HUES64 (cell line): ENCODE results near the gene WDR88.
"Not testable (repeated sequence)": the region's sequence is repeated elsewhere in the genome, so short reads cannot be mapped to it uniquely, and the experiment has no call there.

Experiments used
- H3K27ac ChIP-seq: 2 replicates; pipeline ENCODE4 v1.7.0; 2013; ENCODE audit warnings: low read depth, low read length, inconsistent platforms
- H3K27me3 ChIP-seq: 2 replicates; pipeline ENCODE4 v1.6.1; 2013; ENCODE audit warnings: mild to moderate bottlenecking, low read length; ENCODE audit not compliant: insufficient read depth
- H3K36me3 ChIP-seq: 2 replicates; pipeline ENCODE4 v1.6.1; 2013; ENCODE audit warnings: mild to moderate bottlenecking, low read length; ENCODE audit not compliant: insufficient read depth
- H3K4me1 ChIP-seq: 2 replicates; pipeline ENCODE4 v1.6.1; 2013; ENCODE audit warnings: mild to moderate bottlenecking, low read length, moderate library complexity; ENCODE audit not compliant: insufficient read depth
- H3K4me3 ChIP-seq: 2 replicates; pipeline ENCODE4 v1.5.1; 2013; ENCODE audit warnings: mild to moderate bottlenecking, low read length, moderate library complexity
- H3K9ac ChIP-seq: 2 replicates; pipeline ENCODE4 v1.6.1; 2013; ENCODE audit warnings: mild to moderate bottlenecking, low read depth, low read length
- H3K9me3 ChIP-seq: 2 replicates; pipeline ENCODE4 v1.6.1; 2013; ENCODE audit warnings: low read depth, low read length; ENCODE audit not compliant: insufficient read depth
- WGBS: fragments of 150-250, 120-280 bp; methylation state at CpG from one replicate; pipeline ENCODE4 v1.1.7; 2013; ENCODE audit warnings: missing lambda C conversion rate; 5-methylcytosine and 5-hydroxymethylcytosine counted together

WDR88 gene

DNA sequence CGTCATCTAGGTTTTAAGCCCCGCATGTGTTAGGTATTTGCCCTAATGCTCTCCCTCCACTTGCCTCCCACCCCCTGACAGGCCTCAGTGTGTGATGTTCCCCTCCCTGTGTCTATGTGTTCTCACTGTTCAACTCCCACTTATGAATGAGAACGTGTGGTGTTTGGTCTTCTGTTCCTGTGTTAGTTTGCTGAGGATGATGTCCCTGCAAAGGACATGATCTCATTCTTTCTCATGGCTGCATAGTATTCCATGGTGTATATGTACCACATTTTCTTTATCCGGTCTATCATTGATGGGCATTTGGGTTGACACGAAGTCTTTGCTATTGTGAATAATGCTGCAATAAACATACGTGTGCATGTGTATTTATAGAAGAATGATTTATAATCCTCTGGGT lies 22.4 kb downstream of the WDR88 start:
- H3K27ac ChIP-seq, H3K27me3 ChIP-seq, H3K4me3 ChIP-seq, H3K4me1 ChIP-seq, H3K9ac ChIP-seq, H3K36me3 ChIP-seq, H3K9me3 ChIP-seq: not testable (repeated sequence)
- 90% methylated on average over 6 of the region's 6 CpGs for WGBS

DNA sequence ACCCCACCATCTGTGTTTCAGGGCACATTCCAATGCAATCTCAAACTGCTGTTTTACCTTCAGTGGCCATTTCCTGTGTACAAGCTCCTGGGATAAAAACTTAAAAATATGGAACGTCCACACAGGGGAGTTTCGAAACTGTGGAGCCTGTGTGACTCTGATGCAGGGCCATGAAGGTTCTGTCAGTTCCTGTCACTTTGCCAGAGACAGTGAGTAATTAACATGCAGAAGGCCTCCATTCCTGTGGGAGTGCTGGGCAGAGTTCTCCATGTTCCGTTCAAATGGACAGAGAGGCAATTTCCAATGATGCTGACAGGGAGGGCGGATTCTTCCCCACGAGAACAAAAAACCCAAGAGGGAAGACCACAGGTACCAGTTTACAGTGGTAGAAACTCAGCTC lies 24.4 kb downstream of the WDR88 start:
- 92% methylated on average over 5 of the region's 5 CpGs for WGBS

DNA sequence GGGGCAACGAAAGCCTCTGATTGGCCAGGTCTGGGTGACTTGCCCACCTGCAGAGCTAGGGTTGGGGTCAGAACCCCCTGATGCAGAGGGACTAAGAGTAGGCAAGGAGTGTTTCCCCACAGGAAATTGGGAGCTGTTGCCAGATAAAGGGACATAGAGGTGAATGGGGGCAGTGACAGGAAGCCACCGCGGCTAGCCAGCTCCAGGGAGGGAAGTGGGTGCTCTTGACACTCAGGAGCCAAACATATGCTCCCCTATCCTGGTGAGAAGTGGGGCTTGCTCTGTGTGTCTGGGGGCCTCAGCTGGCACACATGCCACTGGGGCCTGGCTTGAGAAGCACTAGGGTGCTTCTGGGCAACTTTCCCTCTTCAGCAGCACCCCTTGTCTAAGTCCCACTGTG lies 26.0 kb downstream of the WDR88 start:
- H3K4me1 ChIP-seq = no peaks in the 10 kb centered on the region
- H3K27ac ChIP-seq = no peak overlapping the region
- H3K4me3 ChIP-seq = no peak overlapping the region
- no peak overlapping the region for H3K9ac ChIP-seq
- 90% methylated on average over 3 of the region's 3 CpGs for WGBS
- no peaks in the 10 kb centered on the region for H3K36me3 ChIP-seq
- H3K27me3 ChIP-seq = no peaks in the 10 kb centered on the region
- no peaks in the 10 kb centered on the region for H3K9me3 ChIP-seq

More for the DNA sequence above, 24.4 kb downstream of the WDR88 start:
- Histone ChIP-seq H3K27ac (no peak overlapping the region), H3K27me3 (no peaks in the 10 kb centered on the region), H3K4me1 (no peaks in the 10 kb centered on the region), H3K4me3 (no peak overlapping the region), H3K9me3 (no peaks in the 10 kb centered on the region), H3K9ac (no peak overlapping the region), H3K36me3 (no peaks in the 10 kb centered on the region)

DNA sequence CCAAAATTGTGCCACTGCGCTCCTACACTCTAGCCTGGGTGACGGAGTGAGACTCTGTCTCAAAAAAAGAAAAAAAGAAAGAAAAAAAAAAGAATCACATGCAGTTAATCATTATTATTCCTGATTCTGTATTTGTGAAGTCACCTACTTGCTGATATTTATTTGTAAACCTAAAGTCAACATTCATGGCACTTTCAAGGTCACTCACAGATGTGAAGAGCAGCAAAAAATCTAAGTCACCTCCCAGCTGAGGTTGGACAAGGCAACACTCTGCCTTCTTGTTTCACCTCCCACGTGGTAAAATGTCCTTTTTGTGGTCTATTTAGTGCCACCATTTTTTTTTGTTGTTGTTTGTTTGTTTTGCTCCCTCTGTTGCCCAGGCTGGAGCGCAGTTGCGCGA lies 26.5 kb downstream of the WDR88 start:
- 95% methylated on average over 5 of the region's 6 CpGs for WGBS
- no peak overlapping the region for H3K27ac ChIP-seq
- H3K9ac ChIP-seq = no peak overlapping the region
- no peaks in the 10 kb centered on the region for H3K4me1 ChIP-seq
- no peak overlapping the region for H3K4me3 ChIP-seq
- H3K27me3 ChIP-seq = no peaks in the 10 kb centered on the region
- no peaks in the 10 kb centered on the region for H3K9me3 ChIP-seq
- H3K36me3 ChIP-seq = no peaks in the 10 kb centered on the region

DNA sequence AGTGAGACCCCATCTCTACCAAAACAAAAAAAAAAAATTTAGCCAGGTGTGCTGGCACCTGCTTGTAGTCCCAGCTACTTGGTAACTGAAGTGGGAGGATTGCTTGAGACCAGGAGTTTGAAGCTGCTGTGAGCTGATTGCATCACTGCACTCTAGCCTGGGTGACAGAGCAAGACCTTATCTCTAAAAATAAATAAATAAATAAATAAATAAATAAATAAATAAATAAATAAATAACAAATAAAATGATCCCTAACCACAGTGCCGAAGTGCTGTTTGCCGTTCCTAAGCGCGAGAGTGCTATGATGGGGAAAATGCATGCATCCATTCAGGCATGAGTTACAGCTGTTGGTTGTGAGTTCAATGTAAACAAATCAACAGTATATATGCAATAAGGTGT lies 27.2 kb downstream of the WDR88 start:
- H3K4me1 ChIP-seq = no peaks in the 10 kb centered on the region
- H3K27ac ChIP-seq = no peak overlapping the region
- H3K27me3 ChIP-seq = no peaks in the 10 kb centered on the region
- H3K4me3 ChIP-seq = no peak overlapping the region
- no peaks in the 10 kb centered on the region for H3K36me3 ChIP-seq
- 93% methylated on average over 3 of the region's 4 CpGs for WGBS
- H3K9me3 ChIP-seq = no peaks in the 10 kb centered on the region
- H3K9ac ChIP-seq = no peak overlapping the region

DNA sequence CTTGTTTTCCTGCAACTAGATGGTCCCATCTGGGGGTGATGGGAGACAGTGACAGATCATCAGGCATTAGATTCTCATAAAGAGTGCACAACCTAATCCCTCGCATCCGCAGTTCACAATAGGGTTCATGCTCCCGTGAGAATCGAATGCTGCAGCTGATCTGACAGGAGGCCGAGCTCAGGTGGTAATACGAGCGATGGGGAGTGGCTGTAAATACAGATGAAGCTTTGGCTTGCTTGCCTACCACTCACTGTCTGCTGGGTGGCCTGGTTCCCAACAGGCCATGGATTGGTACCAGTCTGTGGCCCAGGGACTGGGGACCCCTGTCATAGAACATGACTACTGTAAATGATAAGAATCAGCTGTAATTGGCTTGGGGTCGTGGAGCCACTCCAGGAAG lies 28.0 kb downstream of the WDR88 start:
- H3K27me3 ChIP-seq = no peaks in the 10 kb centered on the region
- 92% methylated on average over 8 of the region's 8 CpGs for WGBS
- no peak overlapping the region for H3K4me3 ChIP-seq
- H3K27ac ChIP-seq = no peak overlapping the region
- H3K9ac ChIP-seq = no peak overlapping the region
- no peaks in the 10 kb centered on the region for H3K36me3 ChIP-seq
- H3K9me3 ChIP-seq = no peaks in the 10 kb centered on the region
- H3K4me1 ChIP-seq = no peaks in the 10 kb centered on the region

DNA sequence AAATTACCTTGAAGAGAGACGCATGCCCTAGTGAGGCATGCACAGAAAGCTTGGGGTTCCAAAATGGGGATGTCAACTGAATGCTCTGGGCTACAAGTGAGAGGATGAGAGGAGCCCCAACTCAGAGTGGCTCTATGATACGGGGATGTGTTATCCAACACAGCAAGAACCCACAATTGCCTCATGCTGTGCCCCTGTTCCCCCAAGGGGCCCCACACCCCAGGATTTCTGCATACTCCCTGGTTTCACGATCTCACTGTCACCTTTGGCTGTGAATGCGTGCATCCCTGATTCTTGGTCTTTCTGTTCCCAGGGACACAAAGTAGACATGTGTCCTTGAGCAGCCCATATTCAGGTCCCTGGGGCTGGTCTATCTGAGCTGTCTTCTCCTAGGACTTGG lies 29.3 kb downstream of the WDR88 start:
- Histone ChIP-seq H3K27ac (no peak overlapping the region), H3K4me3 (no peak overlapping the region), H3K27me3 (no peaks in the 10 kb centered on the region), H3K4me1 (no peaks in the 10 kb centered on the region), H3K9ac (no peak overlapping the region), H3K36me3 (no peaks in the 10 kb centered on the region), H3K9me3 (no peaks in the 10 kb centered on the region)
- WGBS = 98% methylated on average over 4 of the region's 4 CpGs

DNA sequence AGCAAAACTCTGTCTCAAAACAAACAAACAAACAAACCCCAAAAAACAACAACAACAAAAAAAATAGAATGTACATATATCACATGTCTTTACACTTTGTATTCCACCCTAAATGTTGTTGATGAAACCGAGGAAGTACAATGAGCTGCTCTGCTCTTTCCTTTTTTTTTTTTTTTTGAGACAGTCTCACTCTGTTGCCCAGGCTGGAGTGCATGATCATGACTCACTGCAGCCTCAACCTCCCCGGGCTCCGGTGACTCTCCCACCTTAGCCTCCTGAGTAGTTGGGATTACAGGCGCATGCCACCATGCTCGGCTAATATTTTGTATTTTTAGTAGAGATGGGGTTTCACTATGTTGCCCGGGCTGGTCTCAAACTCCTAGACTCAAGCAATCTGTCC lies 31.6 kb downstream of the WDR88 start:
- 92% methylated on average over 6 of the region's 6 CpGs for WGBS
- no peak overlapping the region for H3K27ac ChIP-seq
- no peaks in the 10 kb centered on the region for H3K36me3 ChIP-seq
- no peaks in the 10 kb centered on the region for H3K4me1 ChIP-seq
- no peaks in the 10 kb centered on the region for H3K27me3 ChIP-seq
- no peak overlapping the region for H3K9ac ChIP-seq
- peaks cover 3% of the 10 kb centered on the region; the same call in 1 of the 2 replicates for H3K9me3 ChIP-seq
- no peak overlapping the region for H3K4me3 ChIP-seq

DNA sequence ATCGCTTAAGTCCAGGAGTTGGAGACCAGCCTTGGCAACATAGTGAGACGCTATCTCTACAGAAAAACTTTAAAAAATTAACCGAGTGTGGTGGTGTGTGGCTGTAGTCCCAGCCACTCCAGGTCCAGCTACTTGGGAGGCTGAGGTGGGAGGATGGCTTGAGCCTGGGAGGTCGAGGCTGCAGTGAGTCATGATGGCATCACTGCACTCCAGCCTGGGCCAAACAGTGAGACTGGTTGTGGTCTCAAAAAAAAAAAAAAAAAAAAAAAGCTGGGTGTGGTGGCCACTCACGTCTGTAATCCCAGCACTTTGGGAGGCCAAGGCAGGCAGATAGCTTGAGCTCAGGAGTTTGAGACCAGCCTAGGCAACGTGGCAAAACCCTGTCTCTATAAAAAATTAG lies 34.1 kb downstream of the WDR88 start:
- H3K9me3 ChIP-seq, H3K27me3 ChIP-seq, H3K36me3 ChIP-seq, H3K4me1 ChIP-seq, H3K27ac ChIP-seq, H3K4me3 ChIP-seq, H3K9ac ChIP-seq: not testable (repeated sequence)
- 74% methylated on average over 6 of the region's 6 CpGs for WGBS

DNA sequence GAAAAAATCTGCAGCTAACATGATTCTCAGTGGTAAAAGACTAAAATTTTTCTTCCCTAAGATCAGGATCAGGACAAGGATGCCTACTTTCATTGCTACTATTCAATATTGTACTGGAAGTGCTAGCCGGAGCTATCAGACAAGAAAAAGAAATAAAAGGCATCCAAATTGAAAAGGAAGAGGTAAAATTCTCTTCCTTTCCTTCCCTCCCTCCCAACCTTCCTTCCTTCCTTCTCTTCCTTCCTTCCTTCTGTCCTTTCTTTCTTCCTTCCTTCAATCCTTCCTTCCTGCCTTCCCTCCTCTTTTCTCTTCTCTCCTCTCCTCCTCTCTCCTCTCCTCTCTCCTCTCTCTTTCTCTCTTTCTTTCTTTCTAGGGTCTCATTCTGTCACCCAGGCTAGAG lies 35.5 kb downstream of the WDR88 start:
- H3K27me3 ChIP-seq = no peaks in the 10 kb centered on the region
- 100% methylated on average over 1 of the region's 1 CpG for WGBS
- H3K4me3 ChIP-seq = no peak overlapping the region
- peaks cover 3% of the 10 kb centered on the region; the same call in 1 of the 2 replicates for H3K9me3 ChIP-seq
- H3K9ac ChIP-seq = no peak overlapping the region
- no peaks in the 10 kb centered on the region for H3K36me3 ChIP-seq
- H3K27ac ChIP-seq = no peak overlapping the region
- H3K4me1 ChIP-seq = no peaks in the 10 kb centered on the region

DNA sequence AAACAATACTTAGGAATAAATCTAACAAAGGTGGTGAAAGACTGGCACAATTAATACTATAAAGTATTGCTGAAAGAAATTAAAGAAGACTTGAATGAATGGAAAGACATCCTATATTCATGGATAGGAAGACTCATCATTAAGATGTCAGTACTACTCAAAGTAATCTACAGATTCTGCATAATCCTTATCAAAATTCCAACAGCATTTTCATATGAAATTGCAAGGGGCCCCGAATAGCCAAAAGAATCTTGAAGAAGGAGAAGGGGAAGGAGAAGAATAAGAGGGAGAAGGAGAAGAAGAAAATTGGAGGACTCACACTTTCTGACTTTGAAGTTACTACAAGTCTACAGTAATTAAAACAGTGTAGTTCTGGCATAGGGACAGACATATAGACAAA lies 36.6 kb downstream of the WDR88 start:
- Histone ChIP-seq H3K27me3 (no peaks in the 10 kb centered on the region), H3K4me1 (no peaks in the 10 kb centered on the region; the same call in 1 of the 2 replicates), H3K9me3 (peaks cover 3% of the 10 kb centered on the region; the same call in 1 of the 2 replicates), H3K36me3 (no peaks in the 10 kb centered on the region), H3K27ac (no peak overlapping the region), H3K9ac (no peak overlapping the region), H3K4me3 (no peak overlapping the region)
- 80% methylated on average over 1 of the region's 1 CpG for WGBS

DNA sequence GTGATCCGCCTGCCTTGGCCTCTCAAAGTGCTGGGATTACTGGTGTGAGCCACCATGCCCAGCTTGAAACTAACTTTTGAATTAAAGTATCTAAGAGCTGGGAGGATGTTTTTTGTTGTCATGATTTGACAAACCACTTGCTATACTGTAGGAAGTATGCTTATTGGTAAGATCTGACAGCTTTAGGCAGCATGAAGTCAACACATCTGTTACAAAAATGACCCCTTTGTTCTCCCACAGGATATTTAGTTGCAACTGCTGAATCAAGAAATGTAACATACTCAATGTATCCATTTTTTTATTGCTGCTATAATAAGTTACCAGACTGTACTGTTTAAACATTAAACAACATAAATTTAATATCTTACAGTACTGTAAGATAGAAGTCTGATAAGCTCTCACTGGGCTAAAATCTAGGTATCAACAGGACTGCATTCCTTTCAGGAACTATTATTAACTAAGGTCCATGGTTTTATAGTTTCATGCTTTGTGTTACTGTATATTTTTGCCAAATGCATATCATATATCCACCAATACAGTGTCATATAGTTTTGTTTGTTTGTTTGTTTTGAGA lies 39.4 kb downstream of the WDR88 start:
- Histone ChIP-seq H3K27ac (no peak overlapping the region), H3K9ac (no peak overlapping the region), H3K4me1 (no peaks in the 10 kb centered on the region; the same call in 1 of the 2 replicates), H3K27me3 (no peaks in the 10 kb centered on the region), H3K36me3 (no peaks in the 10 kb centered on the region), H3K9me3 (peaks cover 3% of the 10 kb centered on the region; the same call in 1 of the 2 replicates), H3K4me3 (no peak overlapping the region)
- 95% methylated on average over 1 of the region's 1 CpG for WGBS
